ENCODE data around the gene NEURL1B.

The NEURL1B gene

GRCh38 chr5:172606156-172606785, 34.8 kb upstream of the NEURL1B start:
- Histone ChIP-seq H3K4me3 (ENCODE audit: low read depth, low read length) (no peak overlapping the region), H3K36me3 (no peaks in the 10 kb centered on the region), H3K9me3 (ENCODE audit: severe bottlenecking) (no peaks in the 10 kb centered on the region), H3K27me3 (ENCODE audit: insufficient read depth, low read depth, severe bottlenecking) (no peaks in the 10 kb centered on the region), H3K27ac (no peak overlapping the region)
- TF ChIP-seq CTCF (IDR thresholded peaks at IDR 0.05; ENCODE audit: low read depth, low read length): no peak
- DNase-seq: no peak

GRCh38 chr5:172607213-172607793, 33.8 kb upstream of the NEURL1B start:
- H3K4me3 ChIP-seq (ENCODE audit: low read depth, low read length): no peak overlapping the region
- H3K36me3 ChIP-seq: no peaks in the 10 kb centered on the region
- TF ChIP-seq CTCF (IDR thresholded peaks at IDR 0.05; ENCODE audit: low read depth, low read length): no peak
- H3K27ac ChIP-seq: no peak overlapping the region
- H3K27me3 ChIP-seq (ENCODE audit: insufficient read depth, low read depth, severe bottlenecking): no peaks in the 10 kb centered on the region
- DNase-seq: no peak
- H3K9me3 ChIP-seq (ENCODE audit: severe bottlenecking): no peaks in the 10 kb centered on the region

GRCh38 chr5:172608773-172609172, 32.3 kb upstream of the NEURL1B start:
- Histone ChIP-seq H3K27ac (no peak overlapping the region), H3K27me3 (ENCODE audit: insufficient read depth, low read depth, severe bottlenecking) (no peaks in the 10 kb centered on the region), H3K36me3 (no peaks in the 10 kb centered on the region), H3K4me3 (ENCODE audit: low read depth, low read length) (no peak overlapping the region), H3K9me3 (ENCODE audit: severe bottlenecking) (no peaks in the 10 kb centered on the region)
- DNase-seq: no peak
- TF ChIP-seq CTCF (IDR thresholded peaks at IDR 0.05; ENCODE audit: low read depth, low read length): no peak

- DNase-seq: no peak
- Histone ChIP-seq H3K27me3 (ENCODE audit: insufficient read depth, low read depth, severe bottlenecking) (no peaks in the 10 kb centered on the region), H3K36me3 (no peaks in the 10 kb centered on the region), H3K27ac (no peak overlapping the region), H3K4me3 (ENCODE audit: low read depth, low read length) (no peak overlapping the region), H3K9me3 (ENCODE audit: severe bottlenecking) (no peaks in the 10 kb centered on the region)
- TF ChIP-seq CTCF (IDR thresholded peaks at IDR 0.05; ENCODE audit: low read depth, low read length): no peak
These were observed 30.4 kb upstream of the NEURL1B start for GRCh38 chr5:172610643-172611042.

- H3K4me3 ChIP-seq (ENCODE audit: low read depth, low read length): no peak overlapping the region
- no peaks in the 10 kb centered on the region for H3K36me3 ChIP-seq
- no peak for DNase-seq
These were observed 29.1 kb upstream of the NEURL1B start for GRCh38 chr5:172611913-172612312.

More at GRCh38 chr5:172611913-172612312, 29.1 kb upstream of the NEURL1B start:
- Histone ChIP-seq H3K27ac (no peak overlapping the region), H3K9me3 (ENCODE audit: severe bottlenecking) (no peaks in the 10 kb centered on the region), H3K27me3 (ENCODE audit: insufficient read depth, low read depth, severe bottlenecking) (no peaks in the 10 kb centered on the region)
- no peak for TF ChIP-seq CTCF (IDR thresholded peaks at IDR 0.05; ENCODE audit: low read depth, low read length)
